H9 (cell line): ENCODE data around the gene GALNT7. TPM values are rescaled to one million over a fixed set of nuclear protein-coding genes. Genes with fewer than 3 reads are reported as not detected.

Experiments used
- DNase-seq: peaks from one replicate; pipeline ENCODE4 v3.0.0-alpha.2; 2017
- H2AFZ ChIP-seq: one replicate; pipeline ENCODE4 v1.6.1; 2013; ENCODE audit warnings: mild to moderate bottlenecking, low read length, control low read depth, moderate library complexity
- H2AK5ac ChIP-seq: 2 replicates; pipeline ENCODE4 v1.6.1; 2013; ENCODE audit warnings: low read length, control low read depth, mixed read lengths; ENCODE audit not compliant: insufficient read length
- H2BK120ac ChIP-seq: one replicate; pipeline ENCODE4 v1.6.1; 2013; ENCODE audit warnings: low read depth, mild to moderate bottlenecking, low read length, control low read depth, inconsistent platforms; ENCODE audit not compliant: poor library complexity, severe bottlenecking
- H2BK12ac ChIP-seq: 2 replicates; pipeline ENCODE4 v1.6.1; 2013; ENCODE audit warnings: low read length, control low read depth, mixed read lengths, low read depth; ENCODE audit not compliant: insufficient read length
- H2BK15ac ChIP-seq: 2 replicates; pipeline ENCODE4 v1.6.1; 2013; ENCODE audit warnings: low read depth, low read length, control low read depth
- H2BK20ac ChIP-seq: one replicate; pipeline ENCODE4 v1.6.1; 2013; ENCODE audit warnings: low read depth, mild to moderate bottlenecking, low read length, control low read depth, inconsistent platforms; ENCODE audit not compliant: poor library complexity, severe bottlenecking
- H2BK5ac ChIP-seq: 2 replicates; pipeline ENCODE4 v1.6.1; 2013; ENCODE audit warnings: low read length, control low read depth, mixed read lengths; ENCODE audit not compliant: insufficient read length
- H3K14ac ChIP-seq: 2 replicates; pipeline ENCODE4 v1.6.1; 2013; ENCODE audit warnings: low read length, control low read depth; ENCODE audit not compliant: insufficient read depth
- H3K18ac ChIP-seq: 2 replicates; pipeline ENCODE4 v1.6.1; 2013; ENCODE audit warnings: low read depth, mild to moderate bottlenecking, mixed read lengths, low read length, control low read depth; ENCODE audit not compliant: insufficient read length
- H3K23ac ChIP-seq: 2 replicates; pipeline ENCODE4 v1.6.1; 2013; ENCODE audit warnings: low read length, control low read depth, mixed read lengths, low read depth; ENCODE audit not compliant: insufficient read length
- H3K23me2 ChIP-seq: 2 replicates; pipeline ENCODE4 v1.6.1; 2013; ENCODE audit warnings: low read depth, mild to moderate bottlenecking, mixed read lengths, low read length, control low read depth; ENCODE audit not compliant: insufficient read length, poor library complexity, severe bottlenecking
- H3K27ac ChIP-seq: 2 replicates; pipeline ENCODE4 v1.5.1; 2013; ENCODE audit warnings: low read length, control low read depth, mixed read lengths, low read depth; ENCODE audit not compliant: insufficient read length
- H3K27me3 ChIP-seq: 2 replicates; pipeline ENCODE4 v1.6.1; 2013; ENCODE audit warnings: low read length, control low read depth, inconsistent platforms; ENCODE audit not compliant: insufficient read depth
- H3K4ac ChIP-seq: 2 replicates; pipeline ENCODE4 v1.6.1; 2013; ENCODE audit warnings: low read depth, mild to moderate bottlenecking, control low read depth, inconsistent platforms, low read length, moderate library complexity
- H3K4me1 ChIP-seq: 2 replicates; pipeline ENCODE4 v1.6.1; 2013; ENCODE audit warnings: low read length, control low read depth, inconsistent platforms; ENCODE audit not compliant: insufficient read depth
- H3K4me2 ChIP-seq: 2 replicates; pipeline ENCODE4 v1.6.1; 2013; ENCODE audit warnings: low read length, control low read depth, mixed read lengths; ENCODE audit not compliant: insufficient read length, insufficient read depth
- H3K56ac ChIP-seq: 2 replicates; pipeline ENCODE4 v1.6.1; 2013; ENCODE audit warnings: low read depth, mild to moderate bottlenecking, mixed read lengths, low read length, control low read depth; ENCODE audit not compliant: insufficient read length
- H3K79me1 ChIP-seq: 2 replicates; pipeline ENCODE4 v1.6.1; 2013; ENCODE audit warnings: low read depth, mild to moderate bottlenecking, moderate library complexity, low read length, control low read depth, inconsistent platforms; ENCODE audit not compliant: insufficient read depth, poor library complexity, severe bottlenecking
- H3K79me2 ChIP-seq: 2 replicates; pipeline ENCODE4 v1.6.1; 2013; ENCODE audit warnings: low read length, control low read depth, inconsistent platforms; ENCODE audit not compliant: insufficient read depth
- H3K9ac ChIP-seq: 2 replicates; pipeline ENCODE4 v1.6.1; 2013; ENCODE audit warnings: low read length, control low read depth, mixed read lengths; ENCODE audit not compliant: insufficient read length; ENCODE audit errors: extremely low read depth
- H3K9me3 ChIP-seq: one replicate; pipeline ENCODE4 v1.6.1; 2013; ENCODE audit warnings: low read depth, low read length, inconsistent platforms; ENCODE audit not compliant: control insufficient read depth
- H3T11ph ChIP-seq: one replicate; pipeline ENCODE4 v1.6.1; 2013; ENCODE audit warnings: mild to moderate bottlenecking, low read length, control low read depth, inconsistent platforms
- H4K20me1 ChIP-seq: one replicate; pipeline ENCODE4 v1.6.1; 2013; ENCODE audit not compliant: control insufficient read depth, insufficient read length, insufficient read depth
- H4K5ac ChIP-seq: 2 replicates; pipeline ENCODE4 v1.6.1; 2013; ENCODE audit warnings: low read depth, mild to moderate bottlenecking, mixed read lengths, low read length, control low read depth; ENCODE audit not compliant: insufficient read length
- H4K8ac ChIP-seq: replicated peaks from 2 replicates; pipeline ENCODE4 v1.6.1; 2013; ENCODE audit warnings: low read length, control low read depth, mixed read lengths, low read depth; ENCODE audit not compliant: insufficient read length
- H4K91ac ChIP-seq: 2 replicates; pipeline ENCODE4 v1.6.1; 2013; ENCODE audit warnings: low read depth, mild to moderate bottlenecking, moderate library complexity, mixed read lengths, low read length, control low read depth; ENCODE audit not compliant: insufficient read length
- H3K27ac Mint-ChIP-seq, 3 experiments: 2 replicates in 2 of 3; 3 replicates in 1 of 3; pipeline ENCODE4 v1.8.0; 2020 to 2021; ENCODE audit warnings: mixed read lengths in 3 of 3, mild to moderate bottlenecking in 1 of 3, moderate library complexity in 1 of 3
- H3K27me3 Mint-ChIP-seq: 2 replicates; pipeline ENCODE4 v1.8.0; 2021; ENCODE audit warnings: low read depth, mild to moderate bottlenecking, moderate library complexity, mixed read lengths
- H3K36me3 Mint-ChIP-seq, 3 experiments: 2 replicates in 2 of 3; 3 replicates in 1 of 3; pipeline ENCODE4 v1.8.0; 2020 to 2021; ENCODE audit warnings: low read depth in 3 of 3, mixed read lengths in 3 of 3; ENCODE audit not compliant: insufficient read depth in 1 of 3
- H3K4me1 Mint-ChIP-seq, 2 experiments: 2 replicates each; pipeline ENCODE4 v1.8.0; 2020; ENCODE audit warnings: mixed read lengths in 2 of 2
- H3K4me3 Mint-ChIP-seq, 2 experiments: 2 replicates in 1 of 2; 3 replicates in 1 of 2; pipeline ENCODE4 v1.8.0; 2020 to 2021; ENCODE audit warnings: mild to moderate bottlenecking in 2 of 2, mixed read lengths in 2 of 2, moderate library complexity in 1 of 2
- H3K9me3 Mint-ChIP-seq, 2 experiments: 2 replicates in 1 of 2; 3 replicates in 1 of 2; pipeline ENCODE4 v1.8.0; 2020; ENCODE audit warnings: mild to moderate bottlenecking in 2 of 2, mixed read lengths in 2 of 2, moderate library complexity in 1 of 2
- CTCF ChIP-seq: fragments of 200-600 bp; sonication (generic); conservative IDR thresholded peaks from 3 replicates; pipeline ENCODE4 v1.8.0; 2021; ENCODE audit warnings: antibody characterized with exemption, mild to moderate bottlenecking
- WGBS: extraction: QIAGEN DNeasy Blood & Tissue Kit; methylation state at CpG from one replicate; pipeline ENCODE4 v1.1.7; 2013; ENCODE audit warnings: missing lambda C conversion rate, low lambda C conversion rate, mixed read lengths; ENCODE audit not compliant: insufficient read length; ENCODE audit errors: extremely low coverage; 5-methylcytosine and 5-hydroxymethylcytosine counted together
- total RNA-seq: library from RNA; stranded (reverse); gene quantifications from 2 replicates; pipeline ENCODE4 v1.2.1, GENCODE V29; 2021

The GALNT7 gene
- total RNA-seq, 1 experiment from 2014 or later = 57.3 TPM

DNA sequence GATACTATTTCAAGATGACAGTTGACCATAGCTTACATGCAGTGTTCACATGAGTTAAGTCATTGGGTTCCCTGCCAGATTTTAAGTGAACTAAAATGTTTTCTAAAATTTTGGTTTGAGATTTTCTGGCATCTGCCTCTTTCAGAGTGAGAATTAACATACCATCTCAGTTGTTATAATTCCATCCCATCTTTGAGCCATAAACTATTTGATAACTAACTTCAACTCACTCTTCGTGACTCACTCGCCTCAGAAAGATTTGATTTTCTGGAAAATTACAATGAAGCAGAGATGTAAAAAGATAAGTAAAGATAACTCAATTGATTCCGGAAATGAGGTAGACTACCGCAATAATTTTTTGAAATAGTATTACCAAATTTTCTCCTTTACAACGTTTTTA is 103.7 kb downstream of the GALNT7 start:
- Mint-ChIP-seq H3K4me1 (peaks cover 16 to 24% of the 10 kb centered on the region in 2 experiments), H3K27ac (no peak overlapping the region), H3K9me3 (no peaks in the 10 kb centered on the region), H3K4me3 (no peak overlapping the region), H3K36me3 (peaks cover 4 to 14% (median 7%) of the 10 kb centered on the region in 3 experiments; a peak in 6 of 7 replicates), H3K27me3 (no peaks in the 10 kb centered on the region)
- no peak overlapping the region for H3T11ph ChIP-seq
- peaks cover 5% of the 10 kb centered on the region; the same call in 1 of the 2 replicates for H3K79me2 ChIP-seq
- no peaks in the 10 kb centered on the region for H3K23me2 ChIP-seq
- no peak overlapping the region for H3K9ac ChIP-seq
- no peak overlapping the region for H3K14ac ChIP-seq
- no peak overlapping the region for H3K4ac ChIP-seq
- H4K8ac ChIP-seq = no peak overlapping the region
- no peak overlapping the region for H2BK20ac ChIP-seq
- H3K79me1 ChIP-seq = no peaks in the 10 kb centered on the region
- no peak overlapping the region for H3K56ac ChIP-seq
- no peak for TF ChIP-seq CTCF
- H3K27me3 ChIP-seq = no peaks in the 10 kb centered on the region
- no peak overlapping the region for H2BK5ac ChIP-seq
- peaks cover 6% of the 10 kb centered on the region for H3K9me3 ChIP-seq
- WGBS = 100% methylated on average over 1 of the region's 5 CpGs
- no peak overlapping the region for H3K23ac ChIP-seq
- no peaks in the 10 kb centered on the region for H3K4me1 ChIP-seq
- no peaks in the 10 kb centered on the region for H4K20me1 ChIP-seq
- no peak overlapping the region for H2AK5ac ChIP-seq
- no peak overlapping the region for H2AFZ ChIP-seq
- H3K18ac ChIP-seq = no peak overlapping the region
- no peak overlapping the region for H2BK15ac ChIP-seq
- DNase-seq = no peak
- H2BK120ac ChIP-seq = no peak overlapping the region
- no peak overlapping the region for H3K4me2 ChIP-seq
- no peak overlapping the region for H2BK12ac ChIP-seq
- no peak overlapping the region for H4K91ac ChIP-seq
- no peak overlapping the region for H4K5ac ChIP-seq
- H3K27ac ChIP-seq = no peak overlapping the region
